Skeletal muscle cell (primary cell): ENCODE measurements around the gene GCGR.

Experiments
- DNase-seq: peaks from one replicate; pipeline ENCODE4 v3.0.0-alpha.2; 2010; ENCODE audit warnings: low read depth
- H3K4me3 ChIP-seq: 2 replicates; pipeline ENCODE4 v1.5.1; 2011; ENCODE audit warnings: low read depth, mild to moderate bottlenecking, control low read depth, low read length, moderate library complexity

The GCGR gene

DNA sequence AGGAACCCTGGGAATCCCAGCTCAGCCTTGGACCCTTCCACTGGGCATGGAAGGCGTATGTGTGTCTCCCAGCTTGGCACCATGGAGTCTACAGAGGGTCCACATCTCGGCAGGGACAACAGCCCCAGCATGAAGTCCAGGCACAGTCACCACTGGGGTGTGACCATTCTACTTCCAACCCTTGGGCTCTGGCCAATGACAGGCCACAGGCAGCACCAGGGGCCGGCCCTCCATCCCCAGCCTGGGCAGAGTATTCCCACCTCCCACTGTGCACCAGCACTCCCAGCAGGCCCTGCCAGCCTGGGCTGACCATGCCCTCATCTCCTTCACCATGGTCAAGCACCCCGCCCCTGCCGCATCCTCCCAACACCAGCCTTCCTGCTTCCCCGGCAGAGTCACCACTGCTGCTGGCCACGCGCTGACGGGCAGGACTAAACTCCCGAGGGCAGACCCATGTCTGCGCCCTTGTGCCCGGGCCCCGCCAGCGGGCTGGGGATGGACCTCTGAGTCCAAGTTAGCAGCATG is 40.4 kb downstream of the GCGR start:
- no peak for DNase-seq
- H3K4me3 ChIP-seq: no peak overlapping the region

DNA sequence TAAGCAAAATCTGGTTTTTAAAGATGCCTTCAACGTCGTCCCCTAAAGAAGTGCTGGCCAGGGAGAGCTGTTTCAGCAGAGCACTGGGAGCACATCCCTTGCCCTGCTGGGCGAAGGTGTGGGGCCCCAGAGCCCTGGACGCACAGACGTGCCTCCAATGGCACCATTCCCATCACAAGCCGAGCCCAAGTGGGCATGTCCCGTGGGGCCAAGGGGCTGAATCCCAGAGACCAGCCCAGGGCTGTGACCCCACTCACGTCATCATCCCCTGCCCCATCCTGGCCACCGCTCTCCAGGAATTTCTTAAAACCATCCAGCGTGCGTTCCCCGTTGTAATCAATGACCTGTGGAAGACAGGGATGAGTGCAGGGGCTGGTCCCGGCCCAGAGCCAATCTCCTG is 40.9 kb downstream of the GCGR start:
- no peak for DNase-seq
- H3K4me3 ChIP-seq: no peak overlapping the region

DNA sequence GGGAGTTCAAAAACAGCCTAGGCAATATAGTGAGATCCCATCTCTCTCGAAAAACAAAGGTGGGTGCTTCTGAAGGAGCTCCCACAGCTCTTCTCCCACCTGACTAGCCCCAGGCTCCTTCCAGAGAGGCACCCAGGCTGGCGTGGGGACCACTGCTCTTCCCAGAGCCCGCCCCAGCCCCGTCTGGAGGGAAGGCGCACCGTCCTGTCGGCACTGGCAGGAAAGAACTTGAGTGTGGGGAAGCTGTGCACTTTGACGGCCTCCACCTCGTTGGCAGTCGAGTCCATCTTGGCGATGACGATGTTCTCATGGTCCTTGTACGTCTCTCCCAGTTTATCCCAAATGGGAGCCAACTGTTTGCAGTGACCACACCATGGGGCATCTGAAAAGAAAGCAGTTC is 41.4 kb downstream of the GCGR start:
- DNase-seq: no peak
- no peak overlapping the region for H3K4me3 ChIP-seq

- DNase-seq: no peak
- H3K4me3 ChIP-seq: no peak overlapping the region
These were observed 42.2 kb downstream of the GCGR start for GRCh38 chr17:81845881-81846742.

- H3K4me3 ChIP-seq: no peak overlapping the region
- no peak for DNase-seq
These were observed 43.1 kb downstream of the GCGR start for GRCh38 chr17:81846743-81847689.

- no peak overlapping the region for H3K4me3 ChIP-seq
- no peak for DNase-seq
These were observed 45.5 kb downstream of the GCGR start for GRCh38 chr17:81849457-81849856.

- no peak overlapping the region for H3K4me3 ChIP-seq
- no peak for DNase-seq
These were observed 47.5 kb downstream of the GCGR start for GRCh38 chr17:81851423-81851822.

- no peak overlapping the region for H3K4me3 ChIP-seq
- no peak for DNase-seq
These were observed 48.3 kb downstream of the GCGR start for GRCh38 chr17:81852237-81852636.

- DNase-seq: no peak
- no peak overlapping the region for H3K4me3 ChIP-seq
These were observed 51.2 kb downstream of the GCGR start for GRCh38 chr17:81854974-81855774.

DNA sequence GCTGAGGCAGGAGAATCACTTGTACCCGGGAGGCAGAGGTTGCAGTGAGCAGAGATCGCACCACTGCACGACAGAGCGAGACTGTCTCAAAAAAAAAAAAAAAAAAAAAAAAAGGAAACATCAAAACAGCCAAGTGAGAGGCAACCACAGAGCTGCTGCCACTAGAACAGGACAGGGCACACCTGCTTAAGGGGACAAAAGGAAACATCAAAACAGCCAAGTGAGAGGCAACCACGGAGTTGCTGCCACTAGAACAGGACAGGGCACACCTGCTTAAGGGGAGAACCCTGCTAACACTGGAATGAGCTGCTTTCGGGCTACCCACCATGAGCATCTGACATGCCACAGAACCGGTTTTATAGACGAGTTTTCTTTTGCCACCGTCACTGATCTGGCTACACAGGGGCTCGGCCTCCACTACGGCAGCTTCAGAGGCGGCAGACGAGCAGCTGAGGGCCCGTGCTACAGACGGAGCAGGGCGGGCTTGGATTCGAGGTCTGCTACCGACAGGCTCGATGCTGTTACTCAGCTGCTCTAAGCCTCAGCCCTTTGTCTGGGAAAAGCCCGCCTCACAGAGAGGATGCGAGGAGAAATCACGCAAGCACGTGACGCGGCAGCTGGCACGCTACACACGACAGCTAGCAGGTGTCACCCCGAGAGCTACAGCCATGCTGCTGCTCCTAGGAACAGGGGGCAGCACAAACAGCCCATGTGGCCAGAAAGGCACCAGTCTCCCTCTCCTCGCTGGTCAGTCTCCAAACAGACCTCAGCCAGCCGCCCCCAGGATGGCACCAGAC is 54.4 kb downstream of the GCGR start:
- peak overlapping the region; percentile 93 for H3K4me3 ChIP-seq
- DNase-seq: no peak

- DNase-seq: no peak
- peak overlapping the region; percentile 93 for H3K4me3 ChIP-seq
These were observed 55.3 kb downstream of the GCGR start for GRCh38 chr17:81858967-81859905.

DNA sequence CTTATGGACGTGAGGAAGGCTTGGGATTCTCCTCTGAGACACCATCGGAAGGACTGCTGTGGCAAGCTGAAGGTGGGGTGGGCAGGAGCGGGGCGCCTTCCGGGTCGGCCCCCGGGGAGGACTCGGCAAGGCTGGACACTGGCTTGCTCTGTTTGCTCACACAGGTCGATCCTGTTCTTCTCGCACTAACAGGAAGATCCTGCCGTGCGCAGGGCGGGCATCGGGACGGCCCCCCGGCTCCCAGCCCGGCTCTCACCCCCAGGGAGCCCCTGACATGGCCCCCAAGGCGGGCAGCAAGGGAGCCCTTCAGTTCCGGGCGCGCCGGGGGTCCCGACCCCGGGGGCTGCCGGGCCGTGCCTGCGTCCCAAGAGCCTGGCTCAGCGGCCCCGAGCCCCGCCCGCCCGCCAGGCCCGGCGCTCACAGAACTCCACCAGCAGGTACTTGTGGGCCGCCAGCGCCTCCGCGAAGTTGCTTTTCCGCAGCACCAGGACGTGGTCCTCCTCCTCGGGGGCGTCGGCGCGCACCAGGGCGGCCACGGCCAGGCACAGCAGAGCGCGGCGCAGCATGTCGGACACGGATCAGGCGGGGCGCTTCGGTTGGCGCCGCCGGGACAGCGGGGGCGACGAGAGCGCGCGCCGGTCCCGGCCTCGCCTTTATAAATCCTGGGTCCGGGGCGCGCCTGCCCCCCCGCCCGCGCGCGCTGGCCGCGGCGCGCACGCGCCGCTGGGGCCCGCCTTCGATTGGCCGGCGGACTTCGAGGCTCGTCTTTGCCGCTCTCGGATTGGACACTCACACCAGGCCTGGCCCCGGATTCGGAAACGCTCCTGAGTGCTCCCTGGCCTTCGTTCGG is 56.2 kb downstream of the GCGR start, which contains the start of gene P4HB:
Gene P4HB (minus strand): TSS at position 630 of the 850 bp plus-strand sequence. CDS start 64 bp downstream, at position 566.
- DNase-seq: no peak
- peak within 1 kb of the TSS; percentile 93 for H3K4me3 ChIP-seq

DNA sequence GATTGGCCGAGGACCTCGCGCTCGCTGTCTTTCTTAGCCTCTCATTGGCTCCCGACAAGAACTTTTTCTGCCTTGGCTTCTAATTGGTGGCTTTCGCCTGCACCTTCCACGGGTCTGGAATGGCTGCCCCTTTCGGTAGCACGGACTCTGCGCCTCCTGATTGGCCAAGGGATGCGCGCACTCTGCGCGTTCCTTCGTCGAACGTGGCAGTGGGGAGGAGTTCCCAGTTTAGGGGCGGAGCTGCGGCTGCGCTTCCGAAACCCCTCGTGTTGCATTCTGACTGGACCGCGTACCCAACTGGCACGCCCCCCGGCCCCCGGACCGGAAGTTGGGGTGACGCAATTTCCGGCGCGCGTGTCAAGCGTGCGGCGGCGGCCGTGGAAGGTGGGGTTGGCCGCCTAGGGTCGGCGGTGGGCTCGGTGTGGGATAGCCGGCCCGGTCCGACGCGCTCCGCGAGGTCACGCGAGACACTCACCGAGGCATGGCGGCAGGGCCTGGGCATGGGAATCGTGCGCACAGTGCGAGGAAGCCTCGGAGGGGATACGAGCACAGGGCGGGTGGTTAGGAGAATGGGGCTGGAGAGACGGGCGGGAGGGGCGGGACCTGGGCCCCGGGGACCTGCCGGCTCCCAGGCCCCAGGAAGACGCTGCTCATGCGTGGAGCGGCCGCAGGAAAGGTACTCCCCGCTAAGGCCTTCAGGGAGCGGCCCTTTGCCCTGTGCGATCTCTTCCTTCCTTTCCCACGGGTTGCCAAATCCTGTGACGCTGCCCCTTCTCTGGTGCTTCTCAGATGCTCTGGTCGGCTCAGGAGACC is 57.0 kb downstream of the GCGR start:
- DNase-seq: peak; percentile 100

GRCh38 chr17:81863123-81863675 is 59.2 kb downstream of the GCGR start:
- H3K4me3 ChIP-seq: no peak overlapping the region
- DNase-seq: no peak

More for the DNA sequence above, 57.0 kb downstream of the GCGR start:
- H3K4me3 ChIP-seq: peak overlapping the region; percentile 66
